Vagina (tissue), 2 donors: ENCODE data around the gene HDAC7.

Source experiments
- CTCF ChIP-seq, 3 experiments: fragments of 450-650 bp in 2 of 3; fragments of 200-600 bp in 1 of 3; sonication (generic) in 1 of 3; IDR thresholded peaks; one replicate each; pipeline ENCODE4 v1.5.1; 2017 to 2019; ENCODE audit warnings: antibody characterized with exemption in 3 of 3, mild to moderate bottlenecking in 2 of 3, moderate library complexity in 2 of 3
- POLR2A ChIP-seq, 2 donors: fragments of 450-650 bp; IDR thresholded peaks; one replicate each; pipeline ENCODE4 v1.6.1; 2017; ENCODE audit warnings: antibody characterized with exemption in 2 of 2, mild to moderate bottlenecking in 2 of 2, moderate library complexity in 2 of 2

DNA sequence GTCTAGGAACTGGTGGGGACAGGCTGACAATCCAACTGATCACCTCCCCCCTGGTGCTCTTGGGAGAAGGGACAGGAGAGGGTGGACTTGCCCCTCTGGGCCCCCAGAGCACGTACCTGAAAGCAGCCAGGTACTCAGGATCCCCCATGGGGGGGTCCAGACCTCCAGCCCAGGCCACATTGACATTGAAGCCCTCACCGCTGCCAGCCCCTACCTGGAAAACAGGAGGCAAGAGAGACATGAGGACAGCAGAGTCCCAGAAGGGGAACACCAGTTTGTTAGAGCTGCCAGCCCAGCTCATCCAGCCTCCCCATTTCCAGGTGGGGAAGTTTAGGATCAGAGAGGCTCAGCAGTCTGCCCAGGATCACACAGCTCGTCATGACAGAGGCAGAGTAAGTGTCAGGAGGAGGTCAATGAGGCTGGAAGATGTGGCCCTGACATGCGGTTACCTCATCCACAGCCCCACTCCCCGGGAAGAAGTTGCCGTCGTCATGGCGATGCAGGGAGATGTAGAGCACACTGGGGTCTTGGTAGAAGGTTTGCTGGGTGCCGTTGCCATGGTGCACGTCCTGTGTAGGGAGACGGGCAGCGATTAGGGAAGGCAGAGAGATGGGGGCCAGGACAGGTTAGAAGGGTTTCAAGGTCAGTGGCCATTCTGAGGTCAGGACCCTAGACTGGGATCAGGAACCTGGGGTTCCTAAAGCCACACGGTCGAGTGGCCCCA is 31.9 kb downstream of the HDAC7 start:
- TF ChIP-seq CTCF (IDR thresholded peaks at IDR 0.05) (no peak), POLR2A (IDR thresholded peaks at IDR 0.05) (no peak)
